Measurements from ENCODE around the gene IRS1. TPM values are rescaled to one million over a fixed set of nuclear protein-coding genes. Genes with fewer than 3 reads are reported as not detected.

The IRS1 gene
- polyA plus RNA-seq, 1 of the 3 experiments (the other 2 are of a cell fraction), result 16.5 TPM

DNA sequence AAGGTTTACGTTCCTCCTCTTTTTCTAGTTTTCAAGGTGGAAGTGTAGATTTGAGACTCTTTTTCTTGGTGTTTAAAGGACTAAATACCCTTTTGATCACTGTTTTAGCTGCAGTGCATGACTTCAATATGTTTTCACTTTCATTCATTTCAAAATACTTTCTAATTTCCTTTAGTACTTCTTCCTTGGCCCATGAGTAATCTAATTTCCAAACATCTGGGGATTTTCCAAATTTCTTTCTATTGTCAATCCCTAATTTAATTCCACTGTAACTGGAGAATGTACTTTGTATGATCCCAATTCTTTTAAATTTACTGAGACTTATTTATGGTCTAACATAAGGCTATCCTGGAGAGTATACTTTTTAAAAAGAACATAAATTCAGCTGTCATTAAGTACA lies 32.4 kb upstream of the IRS1 start:
- 95% methylated on average over 1 of the region's 1 CpG for WGBS (ENCODE audit: low lambda C conversion rate)
- TF ChIP-seq, protein P1, sequence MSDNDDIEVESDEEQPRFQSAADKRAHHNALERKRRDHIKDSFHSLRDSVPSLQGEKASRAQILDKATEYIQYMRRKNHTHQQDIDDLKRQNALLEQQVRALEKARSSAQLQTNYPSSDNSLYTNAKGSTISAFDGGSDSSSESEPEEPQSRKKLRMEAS (IDR thresholded peaks at IDR 0.05; ENCODE audit: low read depth), result no peak
- no peak for TF ChIP-seq RCOR1 (IDR thresholded peaks at IDR 0.05; ENCODE audit: low read length)
- no peak for TF ChIP-seq NFIC (IDR thresholded peaks at IDR 0.05; ENCODE audit: borderline replicate concordance)
- TF ChIP-seq ELF1 (IDR thresholded peaks at IDR 0.05), result no peak
- TF ChIP-seq RAD21 (IDR thresholded peaks at IDR 0.05; ENCODE audit: low read length), result no peak
- TF ChIP-seq, protein P2, sequence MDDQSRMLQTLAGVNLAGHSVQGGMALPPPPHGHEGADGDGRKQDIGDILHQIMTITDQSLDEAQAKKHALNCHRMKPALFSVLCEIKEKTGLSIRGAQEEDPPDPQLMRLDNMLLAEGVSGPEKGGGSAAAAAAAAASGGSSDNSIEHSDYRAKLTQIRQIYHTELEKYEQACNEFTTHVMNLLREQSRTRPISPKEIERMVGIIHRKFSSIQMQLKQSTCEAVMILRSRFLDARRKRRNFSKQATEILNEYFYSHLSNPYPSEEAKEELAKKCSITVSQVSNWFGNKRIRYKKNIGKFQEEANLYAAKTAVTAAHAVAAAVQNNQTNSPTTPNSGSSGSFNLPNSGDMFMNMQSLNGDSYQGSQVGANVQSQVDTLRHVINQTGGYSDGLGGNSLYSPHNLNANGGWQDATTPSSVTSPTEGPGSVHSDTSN (IDR thresholded peaks at IDR 0.05), result no peak
- TF ChIP-seq RFX5 (IDR thresholded peaks at IDR 0.05; ENCODE audit: low read length), result no peak
- TF ChIP-seq, protein P3, sequence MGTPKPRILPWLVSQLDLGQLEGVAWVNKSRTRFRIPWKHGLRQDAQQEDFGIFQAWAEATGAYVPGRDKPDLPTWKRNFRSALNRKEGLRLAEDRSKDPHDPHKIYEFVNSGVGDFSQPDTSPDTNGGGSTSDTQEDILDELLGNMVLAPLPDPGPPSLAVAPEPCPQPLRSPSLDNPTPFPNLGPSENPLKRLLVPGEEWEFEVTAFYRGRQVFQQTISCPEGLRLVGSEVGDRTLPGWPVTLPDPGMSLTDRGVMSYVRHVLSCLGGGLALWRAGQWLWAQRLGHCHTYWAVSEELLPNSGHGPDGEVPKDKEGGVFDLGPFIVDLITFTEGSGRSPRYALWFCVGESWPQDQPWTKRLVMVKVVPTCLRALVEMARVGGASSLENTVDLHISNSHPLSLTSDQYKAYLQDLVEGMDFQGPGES (IDR thresholded peaks at IDR 0.05; ENCODE audit: low read depth, low read length), result no peak
- TF ChIP-seq, protein P4, sequence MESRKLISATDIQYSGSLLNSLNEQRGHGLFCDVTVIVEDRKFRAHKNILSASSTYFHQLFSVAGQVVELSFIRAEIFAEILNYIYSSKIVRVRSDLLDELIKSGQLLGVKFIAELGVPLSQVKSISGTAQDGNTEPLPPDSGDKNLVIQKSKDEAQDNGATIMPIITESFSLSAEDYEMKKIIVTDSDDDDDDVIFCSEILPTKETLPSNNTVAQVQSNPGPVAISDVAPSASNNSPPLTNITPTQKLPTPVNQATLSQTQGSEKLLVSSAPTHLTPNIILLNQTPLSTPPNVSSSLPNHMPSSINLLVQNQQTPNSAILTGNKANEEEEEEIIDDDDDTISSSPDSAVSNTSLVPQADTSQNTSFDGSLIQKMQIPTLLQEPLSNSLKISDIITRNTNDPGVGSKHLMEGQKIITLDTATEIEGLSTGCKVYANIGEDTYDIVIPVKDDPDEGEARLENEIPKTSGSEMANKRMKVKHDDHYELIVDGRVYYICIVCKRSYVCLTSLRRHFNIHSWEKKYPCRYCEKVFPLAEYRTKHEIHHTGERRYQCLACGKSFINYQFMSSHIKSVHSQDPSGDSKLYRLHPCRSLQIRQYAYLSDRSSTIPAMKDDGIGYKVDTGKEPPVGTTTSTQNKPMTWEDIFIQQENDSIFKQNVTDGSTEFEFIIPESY (IDR thresholded peaks at IDR 0.05; ENCODE audit: borderline replicate concordance, low read depth), result no peak
- TF ChIP-seq EP300 (IDR thresholded peaks at IDR 0.05; ENCODE audit: borderline replicate concordance in 1 of 2, low read depth in 1 of 2, low read length in 1 of 2), result no peak
- TF ChIP-seq FOXM1 (IDR thresholded peaks at IDR 0.05; ENCODE audit: low read depth), result no peak
- no peak for TF ChIP-seq RXRA (IDR thresholded peaks at IDR 0.05; ENCODE audit: borderline replicate concordance, low read depth)
- no peak for TF ChIP-seq GABPA (IDR thresholded peaks at IDR 0.05; ENCODE audit: low read depth)
- TF ChIP-seq, protein P5, sequence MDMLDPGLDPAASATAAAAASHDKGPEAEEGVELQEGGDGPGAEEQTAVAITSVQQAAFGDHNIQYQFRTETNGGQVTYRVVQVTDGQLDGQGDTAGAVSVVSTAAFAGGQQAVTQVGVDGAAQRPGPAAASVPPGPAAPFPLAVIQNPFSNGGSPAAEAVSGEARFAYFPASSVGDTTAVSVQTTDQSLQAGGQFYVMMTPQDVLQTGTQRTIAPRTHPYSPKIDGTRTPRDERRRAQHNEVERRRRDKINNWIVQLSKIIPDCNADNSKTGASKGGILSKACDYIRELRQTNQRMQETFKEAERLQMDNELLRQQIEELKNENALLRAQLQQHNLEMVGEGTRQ (IDR thresholded peaks at IDR 0.05; ENCODE audit: borderline replicate concordance, low read depth, low read length), result no peak
- TF ChIP-seq SIN3A (IDR thresholded peaks at IDR 0.05; ENCODE audit: borderline replicate concordance, low read depth, low read length), result no peak

More for the DNA sequence above, 32.4 kb upstream of the IRS1 start:
- peaks cover 13% of the 10 kb centered on the region for H3F3A ChIP-seq (replicated peaks; ENCODE audit: insufficient read depth)
- no peak overlapping the region for H3K27ac ChIP-seq (ENCODE audit: low read depth in 2 of 2, low read length in 1 of 2)
- H3K36me3 ChIP-seq (replicated peaks in 1 of 2; ENCODE audit: control insufficient read depth in 1 of 2, insufficient read depth in 2 of 2, low read length in 1 of 2), result no peaks in the 10 kb centered on the region
- no peaks in the 10 kb centered on the region for H3K9me2 ChIP-seq
- CTCF ChIA-PET, result interaction anchor here (1.3 kb wide), 1 partner anchor 201 kb away, joined by 3 read pairs; no protein-coding TSS in a partner anchor
- H4K20me1 ChIP-seq (ENCODE audit: insufficient read depth), result no peaks in the 10 kb centered on the region
- H3K9ac ChIP-seq, result no peak overlapping the region
- H3K4me2 ChIP-seq, result no peak overlapping the region
- H3K79me2 ChIP-seq (ENCODE audit: insufficient read depth), result peaks cover 8% of the 10 kb centered on the region
- peaks cover under 1 to 8% of the 10 kb centered on the region in 2 experiments; a peak in 3 of 4 replicates for H3K4me1 ChIP-seq (ENCODE audit: control insufficient read depth in 1 of 2, insufficient read depth in 2 of 2, low read depth in 1 of 2, low read length in 1 of 2)
- H2AFZ ChIP-seq (ENCODE audit: low read depth), result no peak overlapping the region
- POLR2A ChIA-PET, result no interaction called here
- H3K4me3 ChIP-seq (ENCODE audit: low read depth in 2 of 2, low read length in 1 of 2), result no peak overlapping the region
- H3K27me3 ChIP-seq (ENCODE audit: insufficient read depth), result no peaks in the 10 kb centered on the region
- no peaks in the 10 kb centered on the region; the same call in 1 of the 2 replicates for H3K9me3 ChIP-seq
- no peak for DNase-seq
